ENCODE measurements around the gene ORAI2.

ORAI2 gene

GRCh38 chr7:102427019-102427405 lies 6.4 kb upstream of the ORAI2 start:
- H3K27ac Mint-ChIP-seq = peak overlapping the region; percentile 99
- peak overlapping the region; percentile 91 for H3K4me3 Mint-ChIP-seq
- H3K9me3 Mint-ChIP-seq = no peaks in the 10 kb centered on the region
- H3K27me3 Mint-ChIP-seq = no peaks in the 10 kb centered on the region
- peaks cover 83% of the 10 kb centered on the region for H3K4me1 Mint-ChIP-seq
- H3K36me3 Mint-ChIP-seq = peaks cover 7% of the 10 kb centered on the region

- Mint-ChIP-seq H3K4me1 (peaks cover 75% of the 10 kb centered on the region), H3K27ac (peak overlapping the region; percentile 95), H3K36me3 (peaks cover 7% of the 10 kb centered on the region), H3K4me3 (peak overlapping the region; percentile 9), H3K9me3 (no peaks in the 10 kb centered on the region), H3K27me3 (no peaks in the 10 kb centered on the region)
Observed at GRCh38 chr7:102429141-102429899, 4.1 kb upstream of the ORAI2 start.

GRCh38 chr7:102431617-102432298 lies 1.6 kb upstream of the ORAI2 start:
- Mint-ChIP-seq H3K9me3 (no peaks in the 10 kb centered on the region), H3K4me1 (peaks cover 68% of the 10 kb centered on the region), H3K27ac (peak overlapping the region; percentile 96), H3K27me3 (no peaks in the 10 kb centered on the region), H3K4me3 (peak overlapping the region; percentile 79), H3K36me3 (no peaks in the 10 kb centered on the region)

- Mint-ChIP-seq H3K27me3 (no peaks in the 10 kb centered on the region), H3K36me3 (no peaks in the 10 kb centered on the region), H3K27ac (peak overlapping the region; percentile 79), H3K4me3 (peak overlapping the region; percentile 64), H3K4me1 (peaks cover 64% of the 10 kb centered on the region), H3K9me3 (no peaks in the 10 kb centered on the region)
Observed at GRCh38 chr7:102432442-102433218, 745 bp upstream of the ORAI2 start.

- peak overlapping the region; percentile 86 for H3K4me3 Mint-ChIP-seq
- H3K9me3 Mint-ChIP-seq = no peaks in the 10 kb centered on the region
- no peaks in the 10 kb centered on the region for H3K27me3 Mint-ChIP-seq
- peak overlapping the region; percentile 79 for H3K27ac Mint-ChIP-seq
- H3K4me1 Mint-ChIP-seq = peaks cover 55% of the 10 kb centered on the region
- no peaks in the 10 kb centered on the region for H3K36me3 Mint-ChIP-seq
Observed at GRCh38 chr7:102434039-102434486, 688 bp downstream of the ORAI2 start.

- Mint-ChIP-seq H3K4me1 (peaks cover 34% of the 10 kb centered on the region), H3K36me3 (no peaks in the 10 kb centered on the region), H3K9me3 (no peaks in the 10 kb centered on the region), H3K27me3 (no peaks in the 10 kb centered on the region), H3K4me3 (peak overlapping the region; percentile 42), H3K27ac (peak overlapping the region; percentile 23)
Observed at GRCh38 chr7:102436118-102436517, 2.7 kb downstream of the ORAI2 start.

- H3K4me3 Mint-ChIP-seq = no peak overlapping the region
- no peaks in the 10 kb centered on the region for H3K36me3 Mint-ChIP-seq
- H3K27ac Mint-ChIP-seq = no peak overlapping the region
Observed at GRCh38 chr7:102439963-102440795, 6.8 kb downstream of the ORAI2 start.

GRCh38 chr7:102444961-102445673 lies 11.7 kb downstream of the ORAI2 start:
- H3K4me1 Mint-ChIP-seq = no peaks in the 10 kb centered on the region
- no peak overlapping the region for H3K27ac Mint-ChIP-seq
- no peaks in the 10 kb centered on the region for H3K36me3 Mint-ChIP-seq
- no peaks in the 10 kb centered on the region for H3K27me3 Mint-ChIP-seq
- H3K4me3 Mint-ChIP-seq = no peak overlapping the region
- H3K9me3 Mint-ChIP-seq = no peaks in the 10 kb centered on the region

More at GRCh38 chr7:102439963-102440795, 6.8 kb downstream of the ORAI2 start:
- no peaks in the 10 kb centered on the region for H3K27me3 Mint-ChIP-seq
- H3K4me1 Mint-ChIP-seq = peaks cover 15% of the 10 kb centered on the region
- H3K9me3 Mint-ChIP-seq = no peaks in the 10 kb centered on the region

- Mint-ChIP-seq H3K36me3 (no peaks in the 10 kb centered on the region), H3K27ac (no peak overlapping the region), H3K27me3 (no peaks in the 10 kb centered on the region), H3K9me3 (no peaks in the 10 kb centered on the region), H3K4me1 (no peaks in the 10 kb centered on the region), H3K4me3 (no peak overlapping the region)
Observed at GRCh38 chr7:102445674-102446071, 12.3 kb downstream of the ORAI2 start.

- no peak overlapping the region for H3K27ac Mint-ChIP-seq
- no peaks in the 10 kb centered on the region for H3K36me3 Mint-ChIP-seq
- H3K9me3 Mint-ChIP-seq = no peaks in the 10 kb centered on the region
- no peak overlapping the region for H3K4me3 Mint-ChIP-seq
- no peaks in the 10 kb centered on the region for H3K27me3 Mint-ChIP-seq
- H3K4me1 Mint-ChIP-seq = no peaks in the 10 kb centered on the region
Observed at GRCh38 chr7:102446387-102447156, 13.2 kb downstream of the ORAI2 start.

- H3K27me3 Mint-ChIP-seq = no peaks in the 10 kb centered on the region
- no peaks in the 10 kb centered on the region for H3K9me3 Mint-ChIP-seq
- H3K27ac Mint-ChIP-seq = no peak overlapping the region
- H3K36me3 Mint-ChIP-seq = no peaks in the 10 kb centered on the region
- H3K4me1 Mint-ChIP-seq = no peaks in the 10 kb centered on the region
- H3K4me3 Mint-ChIP-seq = no peak overlapping the region
Observed at GRCh38 chr7:102447311-102447710, 13.9 kb downstream of the ORAI2 start.

- no peak overlapping the region for H3K4me3 Mint-ChIP-seq
- no peaks in the 10 kb centered on the region for H3K4me1 Mint-ChIP-seq
- H3K36me3 Mint-ChIP-seq = no peaks in the 10 kb centered on the region
- H3K27ac Mint-ChIP-seq = peak overlapping the region; percentile 74
- H3K9me3 Mint-ChIP-seq = no peaks in the 10 kb centered on the region
- H3K27me3 Mint-ChIP-seq = no peaks in the 10 kb centered on the region
Observed at GRCh38 chr7:102449136-102449535, 15.8 kb downstream of the ORAI2 start.

- Mint-ChIP-seq H3K4me3 (no peak overlapping the region), H3K4me1 (no peaks in the 10 kb centered on the region), H3K36me3 (no peaks in the 10 kb centered on the region), H3K27me3 (no peaks in the 10 kb centered on the region), H3K27ac (no peak overlapping the region), H3K9me3 (no peaks in the 10 kb centered on the region)
Observed at GRCh38 chr7:102450242-102450641, 16.9 kb downstream of the ORAI2 start.

All from activated naive CD4-positive, alpha-beta T cell treated with anti-CD3 and anti-CD28 coated beads, Interleukin-2, amount 50 U/mL, for 24 hours (primary cell).